NCI-H510A (cell line): ENCODE results near the gene SGCD.

Experiments
- DNase-seq: peaks from one replicate; lab custom pipeline; 2025; lab: John Stamatoyannopoulos, UW

The SGCD gene

DNA sequence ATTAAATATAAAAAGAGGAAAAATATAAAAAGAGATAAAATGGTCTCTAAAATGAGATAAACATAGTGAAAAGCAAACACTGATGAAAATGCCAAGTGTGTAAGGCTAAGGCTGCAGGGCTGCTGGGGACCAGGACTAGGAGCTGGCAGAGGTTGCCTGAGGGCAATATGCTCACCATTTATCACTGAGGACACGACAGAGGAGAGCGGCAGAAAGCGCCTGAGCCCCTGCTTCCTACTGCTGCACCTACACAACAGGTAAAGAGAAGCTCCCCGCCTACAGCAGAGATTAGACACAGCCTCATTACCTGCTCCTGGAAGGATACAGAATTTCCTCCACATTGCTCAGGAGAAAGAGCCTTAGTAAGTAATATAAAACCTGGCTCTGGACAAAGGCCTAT is 452.5 kb downstream of the SGCD start:
- no peak for DNase-seq

DNA sequence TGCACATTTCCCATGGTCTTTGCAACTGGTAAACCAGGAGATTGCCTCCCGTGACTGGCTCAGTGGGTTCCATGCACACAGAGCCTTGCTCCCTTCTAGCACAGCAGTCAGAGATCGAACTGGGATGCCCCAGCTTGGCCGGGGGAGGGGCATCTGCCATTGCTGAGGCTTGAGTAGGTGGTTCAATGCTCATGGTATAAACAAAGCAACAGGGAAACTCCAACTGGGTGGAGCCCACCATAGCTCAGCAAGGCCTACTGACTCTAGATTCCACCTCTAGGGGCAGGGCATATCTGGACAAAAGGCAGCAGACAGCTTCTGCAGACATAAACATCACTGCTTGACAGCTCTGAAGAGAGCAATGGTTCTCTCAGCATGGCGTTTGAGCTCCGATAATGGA is 456.1 kb downstream of the SGCD start:
- no peak for DNase-seq

DNA sequence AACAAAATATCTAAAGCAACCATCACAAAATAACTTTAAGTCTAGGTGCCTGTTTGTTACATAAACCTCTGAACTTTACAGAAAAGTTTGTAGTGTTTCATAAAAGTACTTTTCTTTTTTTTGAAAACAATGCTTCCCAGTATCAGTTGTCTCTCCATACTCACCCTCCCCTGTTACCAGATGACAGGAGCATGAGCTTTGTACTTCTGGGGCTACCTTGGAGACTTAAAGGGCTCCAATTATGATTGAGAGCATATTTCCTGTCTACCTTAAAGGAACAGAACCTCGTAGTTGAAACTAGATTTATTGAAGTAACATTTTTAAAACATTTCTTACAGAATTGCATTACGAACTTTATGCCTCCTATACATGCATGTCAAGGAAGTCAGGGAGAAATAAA is 467.7 kb downstream of the SGCD start:
- DNase-seq: no peak

DNA sequence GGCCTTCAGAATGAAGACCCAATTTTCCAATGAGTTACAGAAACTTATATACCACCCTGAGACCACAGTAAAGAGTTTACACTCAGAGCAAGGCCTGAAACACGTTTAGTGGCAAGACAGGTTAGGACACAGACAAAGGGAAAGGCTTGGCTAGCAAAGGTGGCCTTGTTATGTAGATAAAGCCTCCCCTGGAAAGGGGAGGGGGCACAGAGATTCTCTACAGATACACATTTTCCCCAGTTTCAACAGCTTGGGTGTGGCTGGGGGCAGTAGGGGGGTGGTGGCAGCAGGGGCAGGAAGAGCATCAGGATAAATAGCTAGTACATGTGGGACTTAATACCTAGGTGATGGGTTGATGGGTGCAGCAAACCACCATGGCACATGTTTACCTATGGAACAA is 471.2 kb downstream of the SGCD start:
- DNase-seq: no peak

DNA sequence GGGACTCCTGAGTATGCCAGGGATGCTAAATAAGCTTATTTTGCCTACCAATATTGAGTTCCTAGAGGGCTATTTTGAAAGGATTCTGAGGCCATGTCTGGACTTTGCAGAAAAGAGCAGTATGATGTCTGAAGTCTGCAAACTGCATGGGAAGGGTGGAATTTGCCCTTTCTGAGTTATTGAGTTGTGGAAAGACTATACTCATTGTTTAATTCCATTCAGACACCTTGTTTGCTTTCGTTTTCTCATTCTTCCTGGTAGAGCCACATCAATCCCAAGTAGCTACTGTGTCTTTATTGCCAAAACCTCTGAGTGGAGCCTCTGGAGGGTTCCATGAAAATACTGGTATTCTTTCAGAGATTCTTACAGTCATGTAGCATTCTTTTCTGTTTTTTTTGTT is 472.2 kb downstream of the SGCD start:
- DNase-seq: no peak

DNA sequence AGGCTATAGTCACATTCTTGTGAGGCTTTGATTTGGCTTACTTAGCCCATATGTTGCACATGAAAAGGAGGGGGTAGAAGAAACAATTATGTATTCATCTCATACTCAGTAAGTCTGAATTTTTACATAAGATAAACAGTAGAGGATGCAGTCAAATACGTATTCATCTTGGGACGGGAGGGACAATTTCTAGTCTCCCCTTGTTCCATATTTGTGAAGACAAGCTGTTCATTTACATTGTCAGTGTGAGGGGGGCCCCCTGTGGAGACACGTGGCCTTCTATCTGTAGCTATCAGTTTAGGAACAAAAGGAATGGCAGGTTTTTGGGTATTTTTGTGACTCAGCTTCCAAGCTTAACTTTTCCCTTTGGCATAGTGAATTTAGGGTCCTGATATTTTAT is 474.0 kb downstream of the SGCD start:
- DNase-seq: no peak

DNA sequence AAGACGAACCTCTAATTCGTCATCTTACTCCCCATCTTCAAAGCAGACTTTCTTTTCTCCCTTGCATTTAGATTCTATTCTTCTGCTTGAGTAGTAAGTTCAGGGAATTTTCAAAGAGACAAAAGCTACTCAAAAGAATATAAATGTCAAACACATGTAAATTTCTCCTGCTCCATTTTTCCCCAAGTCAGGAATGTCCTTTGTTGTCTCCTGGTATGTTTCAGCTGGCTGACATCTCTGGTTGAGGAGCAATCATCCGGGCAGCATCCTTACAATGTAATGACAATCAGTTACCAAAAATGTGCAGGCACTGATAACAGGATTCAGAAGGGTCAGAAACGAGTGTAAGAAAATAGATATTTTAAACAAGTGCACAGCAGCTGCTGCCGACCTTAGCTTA is 475.5 kb downstream of the SGCD start:
- DNase-seq: no peak

DNA sequence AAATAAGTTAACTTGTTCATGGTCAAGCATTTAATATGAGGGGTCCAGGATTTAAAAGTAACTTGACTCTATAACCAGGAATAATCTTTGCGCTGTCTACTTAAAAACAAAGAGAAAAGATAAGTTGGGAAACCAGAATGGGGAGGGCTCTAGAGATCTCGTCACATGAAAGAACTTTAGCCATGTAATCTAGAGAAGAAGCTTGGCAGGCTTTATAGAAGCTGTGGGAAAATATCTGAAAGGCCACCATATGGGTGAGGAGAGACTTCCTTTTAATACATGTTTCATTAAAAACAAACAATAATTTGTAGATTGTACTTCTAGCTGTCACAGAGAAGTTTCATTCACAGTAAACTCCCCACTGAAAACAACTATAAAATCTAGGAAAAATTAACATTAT is 476.4 kb downstream of the SGCD start:
- DNase-seq: no peak

DNA sequence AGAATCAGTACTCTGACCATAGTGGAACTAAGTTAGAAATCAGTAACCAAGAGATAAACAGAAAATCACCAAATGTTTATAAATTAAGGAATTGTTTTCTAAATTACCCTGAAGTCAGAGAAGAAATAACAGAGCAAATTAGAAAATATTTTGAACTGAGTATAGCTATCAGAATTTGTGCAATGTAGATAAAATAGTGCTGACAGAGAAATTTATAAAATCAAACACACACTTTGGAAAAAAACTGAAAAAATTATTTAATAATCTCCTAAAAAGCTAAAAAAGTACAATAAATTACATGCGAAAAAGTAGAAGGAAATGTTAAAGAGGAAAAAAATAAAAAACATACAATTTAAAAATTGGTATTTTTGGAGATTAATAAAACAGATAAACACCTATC is 486.0 kb downstream of the SGCD start:
- DNase-seq: no peak

DNA sequence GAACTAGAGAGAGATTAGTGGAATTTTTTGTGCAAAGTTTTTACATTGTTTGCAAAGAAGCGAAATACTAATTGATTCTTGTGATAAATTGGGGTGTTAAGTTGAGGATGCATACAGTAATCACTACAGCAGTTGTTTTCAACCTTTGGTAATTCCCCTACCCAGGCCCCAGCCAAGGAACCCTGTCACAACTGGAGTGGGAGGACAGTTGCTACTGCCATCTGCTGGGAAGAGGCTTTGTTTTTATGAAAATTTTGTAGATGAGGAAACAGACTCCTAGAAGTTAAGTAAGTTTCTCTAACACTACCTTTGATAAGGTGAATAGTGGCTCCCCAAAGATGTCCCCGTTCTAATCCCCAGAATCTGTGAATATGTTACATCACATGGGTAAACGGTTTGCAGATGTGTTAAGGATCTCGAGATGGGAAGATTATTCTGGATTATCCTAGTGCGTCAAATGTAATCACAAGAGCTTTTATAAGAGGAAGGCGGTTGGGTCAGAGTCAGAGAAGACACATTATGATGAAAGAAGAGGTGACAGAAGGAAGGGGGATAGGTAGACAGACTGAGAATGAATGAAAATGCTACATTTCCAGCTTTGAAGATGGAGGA is 489.1 kb downstream of the SGCD start:
- no peak for DNase-seq
